ENCODE data around the gene SH3BGRL.
"Not testable (repeated sequence)": the region's sequence is repeated elsewhere in the genome, so short reads cannot be mapped to it uniquely, and the experiment has no call there.

The SH3BGRL gene

DNA sequence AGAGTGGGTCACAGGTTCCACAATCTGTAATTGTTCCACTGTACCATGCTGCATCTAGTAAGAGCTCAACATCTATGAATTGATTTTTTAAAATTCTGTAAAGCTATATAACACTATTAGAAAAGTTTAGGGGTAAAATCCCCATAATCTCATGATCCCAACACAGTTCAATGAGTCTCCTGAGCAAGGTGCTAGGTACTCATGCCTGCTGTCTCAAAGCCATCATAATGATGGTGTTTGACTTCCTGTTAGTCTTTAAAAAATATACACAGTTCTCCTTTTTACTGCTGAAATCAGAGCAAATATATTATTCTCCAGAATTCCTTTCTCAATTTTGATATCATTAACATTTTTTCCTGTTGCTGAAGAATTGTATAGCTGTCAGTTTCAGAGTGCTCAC lies 55.9 kb downstream of the SH3BGRL start:
- in situ Hi-C loops (cut with MboI; ENCODE audit: low pct_unique_long_range_greater_than_20kb, low sequenced_read_pairs) = no loop called here
- DNase-seq = no peak

DNA sequence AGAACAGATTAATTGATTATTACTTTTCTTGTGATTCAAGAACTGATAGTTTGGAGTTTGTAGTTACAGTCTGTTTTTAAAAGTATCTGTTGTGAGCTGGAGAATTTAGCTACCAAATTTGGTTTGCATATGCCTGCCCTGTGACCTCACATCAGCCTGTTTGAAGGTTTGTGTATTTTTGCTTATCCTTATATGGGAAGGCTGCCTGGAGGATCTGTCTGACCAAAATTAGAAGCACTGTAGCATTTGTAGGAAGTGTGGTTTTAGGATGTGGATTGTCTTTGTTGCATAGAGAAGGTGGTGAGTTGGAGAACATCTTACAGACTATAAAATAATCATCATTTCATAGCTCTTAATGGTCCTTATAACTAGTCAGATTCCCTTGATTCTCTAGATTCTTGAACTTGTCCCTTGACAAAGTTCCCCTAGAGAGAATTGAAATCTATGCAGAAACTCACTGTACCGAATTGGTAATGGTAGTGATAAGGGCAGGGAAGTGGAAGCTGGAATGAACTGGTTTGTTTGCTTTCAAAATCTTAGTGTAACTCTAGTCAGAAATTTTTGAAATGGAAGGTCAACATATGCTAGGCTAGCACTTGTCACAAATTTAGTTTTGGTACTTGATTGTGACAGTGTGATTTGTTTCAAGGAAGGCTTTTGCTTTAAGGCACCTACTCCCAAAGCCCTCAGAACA lies 57.3 kb downstream of the SH3BGRL start:
- in situ Hi-C loops (cut with MboI; ENCODE audit: low pct_unique_long_range_greater_than_20kb, low sequenced_read_pairs) = no loop called here

DNA sequence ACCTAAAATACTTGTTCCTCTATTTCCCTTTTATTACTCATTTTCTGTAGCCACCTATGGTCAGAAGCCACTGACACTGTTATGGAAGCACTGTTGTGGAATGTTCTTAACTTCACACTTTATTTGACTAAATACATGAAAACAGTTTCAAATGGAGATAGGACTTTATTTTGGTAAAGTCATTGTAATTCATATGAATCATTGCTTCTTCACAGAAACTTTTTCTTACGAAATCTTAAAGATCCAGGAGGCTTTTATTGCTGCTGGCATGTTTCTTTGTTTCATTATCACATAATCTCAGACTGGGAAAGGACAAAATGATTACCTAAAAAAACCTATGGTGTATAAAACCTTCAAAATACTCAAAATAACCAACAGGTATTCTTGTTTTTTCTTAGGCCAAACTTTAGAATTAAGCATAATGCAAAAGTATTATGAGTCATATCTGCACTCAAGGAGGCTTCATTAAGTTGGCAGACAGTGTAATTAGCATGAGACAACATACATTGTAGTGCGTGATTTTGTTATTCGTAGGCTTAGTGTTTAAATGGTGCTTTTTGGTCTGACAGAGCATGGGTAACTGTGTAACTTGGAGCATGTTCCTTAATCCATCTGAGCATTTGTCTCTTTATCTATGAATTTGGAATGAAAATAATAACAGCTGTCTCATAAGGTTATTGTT lies 58.0 kb downstream of the SH3BGRL start:
- DNase-seq = peak; percentile 8
- in situ Hi-C loops (cut with MboI; ENCODE audit: low pct_unique_long_range_greater_than_20kb, low sequenced_read_pairs) = no loop called here

More for the DNA sequence above, 57.3 kb downstream of the SH3BGRL start:
- peak; percentile 8 for DNase-seq

DNA sequence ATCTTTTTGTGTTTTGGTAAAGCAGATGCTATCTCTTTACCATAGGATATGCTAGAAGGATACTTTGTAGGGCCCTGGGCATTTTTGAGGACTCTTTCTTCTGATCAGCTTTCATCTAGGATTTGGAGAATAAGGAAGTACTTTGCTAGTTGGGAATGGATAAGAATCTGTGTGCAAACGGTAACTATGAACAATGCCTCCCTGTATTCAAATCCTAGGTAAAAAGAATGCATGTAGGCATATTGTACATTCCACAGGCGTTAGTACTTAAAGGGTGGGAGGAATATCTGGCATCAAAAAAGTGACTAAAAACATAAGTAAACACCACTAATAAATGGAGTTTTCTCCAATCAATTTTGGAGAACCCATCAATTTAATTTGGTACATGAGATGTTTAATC lies 59.7 kb downstream of the SH3BGRL start:
- in situ Hi-C loops (cut with MboI; ENCODE audit: low pct_unique_long_range_greater_than_20kb, low sequenced_read_pairs) = no loop called here
- no peak for DNase-seq

DNA sequence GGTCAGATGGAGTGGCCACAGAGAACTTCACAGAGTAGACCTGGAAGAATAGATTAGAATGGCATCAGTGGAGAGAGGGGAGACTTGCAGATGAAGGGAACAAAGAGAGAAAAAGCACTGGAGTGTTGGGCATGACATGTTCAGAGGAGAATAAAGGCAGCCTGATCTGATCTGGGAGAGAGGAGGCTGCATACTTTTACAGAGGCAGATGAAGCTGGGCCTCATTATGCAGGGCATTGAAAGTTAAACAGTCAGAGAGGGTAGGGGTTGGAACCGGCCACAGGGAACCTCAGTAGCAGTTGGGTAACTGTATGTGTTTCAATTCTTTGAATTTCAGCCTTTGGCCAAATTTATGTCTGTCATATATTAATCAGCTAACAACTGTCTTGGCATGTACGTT lies 61.2 kb downstream of the SH3BGRL start:
- in situ Hi-C loops (cut with MboI; ENCODE audit: low pct_unique_long_range_greater_than_20kb, low sequenced_read_pairs) = no loop called here
- no peak for DNase-seq

DNA sequence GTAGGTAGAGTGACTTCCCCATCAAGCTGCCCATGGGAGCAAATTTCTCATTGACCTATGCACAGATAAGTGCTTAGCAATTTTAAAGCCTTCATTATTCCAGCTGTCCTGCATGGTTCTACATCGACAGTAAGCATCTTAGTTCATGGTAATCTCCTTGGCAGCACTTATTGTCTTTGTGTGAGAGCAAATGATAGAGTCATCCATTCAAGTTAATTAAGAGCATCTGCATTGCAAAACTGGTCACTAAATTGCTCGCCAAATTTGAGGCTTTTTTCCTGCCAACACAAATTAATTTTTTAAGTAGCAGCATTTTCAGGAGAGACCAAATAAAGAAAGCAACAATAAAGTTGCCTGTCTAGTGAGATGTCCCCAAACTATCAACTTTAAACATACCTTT lies 76.7 kb downstream of the SH3BGRL start:
- in situ Hi-C loops (cut with MboI; ENCODE audit: low pct_unique_long_range_greater_than_20kb, low sequenced_read_pairs) = no loop called here
- no peak for DNase-seq

DNA sequence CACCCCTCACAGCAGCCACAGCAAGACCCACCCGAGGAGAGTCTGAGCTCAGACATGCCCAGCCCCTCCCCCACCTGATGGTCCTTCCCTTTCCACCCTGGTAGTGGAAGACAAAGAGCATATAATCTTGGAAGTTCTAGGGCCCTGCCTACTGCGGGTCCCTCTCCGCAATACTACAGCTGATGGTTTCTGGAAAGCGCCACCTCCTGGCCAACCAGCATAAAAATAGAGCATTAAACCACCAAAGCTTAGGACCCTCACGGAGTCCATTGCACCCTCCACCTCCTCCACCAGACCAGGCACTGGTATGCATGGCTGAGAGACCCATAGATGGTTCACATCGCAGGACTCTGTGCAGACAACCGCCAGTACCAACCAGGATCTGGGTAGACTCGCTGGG lies 78.2 kb downstream of the SH3BGRL start:
- in situ Hi-C loops (cut with MboI; ENCODE audit: low pct_unique_long_range_greater_than_20kb, low sequenced_read_pairs) = no loop called here
- DNase-seq = no peak

DNA sequence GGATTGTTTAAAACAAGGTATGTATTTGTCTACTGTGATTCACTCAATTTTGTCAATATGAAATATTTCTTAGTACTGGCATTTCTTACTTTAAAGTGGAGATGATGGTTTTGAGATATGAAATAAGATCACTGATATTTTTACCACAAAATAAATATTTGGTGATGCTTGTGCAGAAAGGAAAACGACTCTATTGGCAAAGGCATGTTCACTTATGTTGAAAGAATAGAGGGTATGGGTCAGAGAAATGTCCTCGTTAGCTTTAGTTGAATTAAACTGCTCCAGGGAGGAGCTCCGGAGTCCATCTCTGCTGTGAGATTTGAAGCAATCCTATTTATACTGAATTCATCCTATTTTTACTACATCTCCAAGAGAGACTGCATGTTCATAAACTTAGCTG lies 84.2 kb downstream of the SH3BGRL start:
- no peak for DNase-seq
- in situ Hi-C loops (cut with MboI; ENCODE audit: low pct_unique_long_range_greater_than_20kb, low sequenced_read_pairs) = no loop called here

DNA sequence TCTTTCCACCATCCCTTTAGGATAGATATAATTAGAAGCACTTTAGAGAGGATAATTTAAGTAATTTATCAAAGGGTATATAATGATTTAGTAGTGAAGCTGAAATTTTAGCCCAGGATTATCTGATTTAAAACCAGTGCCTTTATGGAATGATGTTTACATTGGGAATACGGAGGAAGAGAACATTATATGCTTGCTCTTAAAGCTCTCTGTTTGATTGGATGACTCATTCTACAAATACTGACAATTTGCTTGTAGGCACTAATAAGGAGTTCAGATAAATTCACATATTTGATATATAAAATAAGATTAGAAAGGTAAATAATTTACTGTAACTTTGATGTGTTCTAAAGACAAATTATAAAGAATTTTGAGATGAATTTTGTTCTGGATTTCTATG lies 84.7 kb downstream of the SH3BGRL start:
- in situ Hi-C loops (cut with MboI; ENCODE audit: low pct_unique_long_range_greater_than_20kb, low sequenced_read_pairs) = no loop called here
- DNase-seq = no peak

DNA sequence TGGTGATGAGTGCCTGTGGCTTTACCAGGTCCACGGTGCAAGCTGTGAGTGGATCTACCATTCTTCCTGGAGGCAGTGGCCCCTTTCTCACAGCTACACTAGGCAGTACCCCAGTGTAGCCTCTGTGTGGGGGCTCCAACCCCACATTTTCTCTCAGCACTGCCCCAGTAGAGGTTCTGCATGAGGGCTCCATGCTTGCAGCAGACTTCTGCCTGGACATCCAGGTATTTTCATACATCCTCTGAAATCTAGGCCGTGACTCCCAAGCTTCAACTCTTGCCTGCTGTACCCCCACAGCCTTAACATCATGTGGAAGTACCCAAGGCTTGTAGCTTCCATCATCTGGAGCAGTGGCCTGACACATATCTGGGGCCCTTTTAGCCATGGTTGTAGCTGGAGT lies 90.1 kb downstream of the SH3BGRL start:
- in situ Hi-C loops (cut with MboI; ENCODE audit: low pct_unique_long_range_greater_than_20kb, low sequenced_read_pairs) = no loop called here
- DNase-seq = no peak

DNA sequence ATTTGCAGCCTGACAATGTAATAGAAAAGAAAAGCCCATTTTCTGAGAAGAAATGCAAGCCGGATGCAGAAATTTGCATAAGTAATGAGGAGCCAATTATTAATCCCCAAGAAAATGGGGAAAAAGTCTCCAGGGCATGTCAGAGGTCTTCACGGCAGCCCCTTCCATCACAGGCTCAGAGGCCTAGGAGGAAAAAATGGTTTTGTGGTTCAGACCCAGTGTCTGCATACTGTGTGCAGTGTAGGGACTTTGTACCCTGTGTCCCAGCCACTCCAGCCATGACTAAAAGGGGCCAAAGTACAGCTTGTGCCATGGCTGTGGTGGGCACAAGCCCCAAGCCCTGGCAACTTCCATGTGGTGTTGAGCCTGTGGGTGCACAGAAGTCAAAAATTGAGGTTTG lies 92.2 kb downstream of the SH3BGRL start:
- in situ Hi-C loops (cut with MboI; ENCODE audit: low pct_unique_long_range_greater_than_20kb, low sequenced_read_pairs) = no loop called here
- DNase-seq = no peak

DNA sequence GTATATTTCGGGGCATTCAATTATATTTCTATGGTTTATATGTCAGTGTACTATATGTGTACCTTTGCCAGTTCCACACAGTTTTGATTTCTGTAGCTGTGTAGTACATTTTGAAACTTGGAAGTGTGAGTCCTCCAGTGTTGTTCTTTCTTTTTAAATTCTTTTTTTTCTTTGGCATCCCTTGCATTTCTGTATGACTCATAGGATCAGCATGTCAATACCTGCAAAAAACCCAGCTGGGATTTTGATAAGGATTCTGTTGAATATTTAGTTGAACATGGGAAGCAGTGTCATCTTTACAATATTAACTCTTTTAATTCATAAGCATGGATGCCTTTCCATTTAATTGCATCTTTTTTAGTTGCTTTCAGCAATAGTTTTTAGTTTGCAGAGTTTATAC lies 100.0 kb downstream of the SH3BGRL start:
- no peak for DNase-seq
- in situ Hi-C loops (cut with MboI; ENCODE audit: low pct_unique_long_range_greater_than_20kb, low sequenced_read_pairs) = no loop called here

DNA sequence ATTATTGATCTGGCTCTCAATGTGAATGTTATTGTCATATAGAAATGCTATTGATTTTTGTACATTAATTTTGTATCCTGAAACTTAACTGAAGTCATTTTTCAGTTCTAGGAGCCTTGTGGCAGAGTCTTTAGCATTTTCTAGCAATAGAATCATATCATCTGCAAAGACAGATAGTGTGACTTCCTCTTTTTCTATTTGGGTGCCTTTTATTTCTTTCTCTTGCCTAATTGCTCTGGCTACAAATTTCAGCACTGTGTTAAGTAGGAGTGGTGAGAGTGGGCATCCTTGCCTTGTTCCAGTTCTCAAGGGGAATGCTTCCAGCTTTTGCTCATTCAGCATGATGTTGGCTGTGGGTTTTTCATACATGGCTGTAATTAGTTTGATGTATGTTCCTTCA lies 102.7 kb downstream of the SH3BGRL start:
- in situ Hi-C loops (cut with MboI; ENCODE audit: low pct_unique_long_range_greater_than_20kb, low sequenced_read_pairs) = no loop called here
- peak; percentile 51 for DNase-seq

DNA sequence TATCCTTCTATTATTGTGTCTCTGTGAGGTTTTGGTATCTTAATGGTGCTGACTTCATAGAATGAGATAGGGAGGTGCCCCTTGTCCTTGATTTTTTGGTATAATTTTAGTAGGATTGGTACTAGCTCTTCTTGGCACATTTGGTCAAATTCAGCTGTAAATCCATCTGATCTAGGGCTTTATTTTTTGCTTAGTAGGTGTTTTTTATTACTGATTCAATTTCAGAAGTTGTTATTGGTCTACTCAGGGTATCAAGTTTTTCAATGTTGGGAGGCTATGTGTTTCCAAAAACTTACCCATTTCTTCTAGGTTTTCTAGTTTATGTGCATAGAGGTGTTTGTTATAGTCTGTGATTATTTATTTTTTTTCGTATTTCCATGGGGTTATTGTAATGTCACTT lies 103.3 kb downstream of the SH3BGRL start:
- in situ Hi-C loops (cut with MboI; ENCODE audit: low pct_unique_long_range_greater_than_20kb, low sequenced_read_pairs) = no loop called here
- no peak for DNase-seq

DNA sequence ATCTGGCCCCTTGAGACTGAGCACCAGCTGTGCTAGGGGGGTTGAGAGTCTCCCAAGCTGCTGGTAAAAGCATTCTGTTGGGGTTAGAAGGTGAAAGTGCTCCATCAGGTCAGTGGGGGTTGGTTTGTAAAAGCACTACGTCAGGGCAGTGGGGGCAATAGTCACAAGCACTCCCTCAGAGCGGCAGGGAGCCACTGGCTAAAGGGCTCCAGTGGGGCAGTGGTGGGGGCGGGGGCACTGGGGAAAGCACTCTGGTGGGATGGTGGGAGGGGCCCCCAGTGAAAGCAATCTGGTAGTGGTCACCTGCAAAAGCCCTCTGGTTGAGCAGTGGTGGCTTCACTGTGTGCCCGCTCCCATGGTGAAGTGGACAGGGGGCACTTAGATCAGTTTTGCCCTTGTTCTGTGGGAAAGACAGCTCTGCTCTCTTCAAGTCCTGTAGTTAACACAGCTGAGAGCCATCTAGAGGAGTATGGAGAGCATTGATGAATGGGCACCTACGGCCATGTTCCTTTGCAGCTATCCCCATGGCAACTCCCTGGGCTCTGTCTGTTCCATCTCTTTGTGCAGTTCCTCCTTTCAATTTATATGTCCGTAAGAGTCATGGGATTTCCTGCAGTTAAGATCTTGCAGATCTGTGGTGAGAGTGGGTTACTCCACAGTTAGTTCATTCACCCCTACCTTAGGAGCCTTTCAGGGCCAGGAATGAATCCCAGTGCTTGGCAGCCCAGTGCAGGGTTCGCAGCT lies 106.4 kb downstream of the SH3BGRL start:
- in situ Hi-C loops (cut with MboI; ENCODE audit: low pct_unique_long_range_greater_than_20kb, low sequenced_read_pairs) = no loop called here
- DNase-seq = peak; percentile 79

DNA sequence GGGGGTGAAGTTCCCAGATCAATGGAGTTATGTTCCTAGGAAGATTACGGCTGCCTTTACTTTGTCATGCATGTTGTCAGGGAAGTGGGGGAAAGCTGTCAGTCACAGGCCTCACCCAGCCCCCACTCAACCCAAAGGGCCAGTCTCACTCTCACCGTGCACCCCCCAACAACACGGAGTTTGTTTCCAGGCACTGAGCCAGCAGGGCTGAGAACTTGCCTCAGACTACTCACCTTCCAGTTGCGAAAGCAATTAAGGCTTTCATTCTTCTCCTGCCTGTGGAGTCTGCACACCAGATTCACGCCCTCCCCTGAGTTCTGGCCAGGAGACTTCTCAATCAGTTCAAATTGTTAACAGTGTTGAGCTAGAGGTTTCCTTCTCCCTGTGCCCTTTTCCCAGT lies 114.3 kb downstream of the SH3BGRL start:
- peak; percentile 47 for DNase-seq
- in situ Hi-C loops (cut with MboI; ENCODE audit: low pct_unique_long_range_greater_than_20kb, low sequenced_read_pairs) = no loop called here

DNA sequence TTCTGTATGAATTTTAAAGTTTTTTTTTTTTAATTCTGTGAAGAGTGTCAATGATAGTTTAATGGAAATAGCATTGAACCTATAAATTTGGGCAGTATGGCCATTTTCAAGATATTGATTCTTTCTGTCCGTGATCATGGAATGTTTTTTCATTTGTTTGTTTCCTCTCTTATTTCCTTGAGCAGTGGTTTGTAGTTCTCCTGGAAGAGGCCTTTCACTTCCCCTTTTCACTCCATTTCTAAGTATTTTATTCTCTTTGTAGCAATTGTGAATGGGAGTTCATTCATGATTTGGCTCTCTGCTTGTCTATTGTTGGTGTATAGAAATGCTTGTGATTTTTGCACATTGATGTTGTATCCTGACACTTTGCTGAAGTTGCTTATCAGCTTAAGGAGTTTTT lies 129.8 kb downstream of the SH3BGRL start:
- peak; percentile 40 for DNase-seq
- in situ Hi-C loops (cut with MboI; ENCODE audit: low pct_unique_long_range_greater_than_20kb, low sequenced_read_pairs) = not testable (repeated sequence)

DNA sequence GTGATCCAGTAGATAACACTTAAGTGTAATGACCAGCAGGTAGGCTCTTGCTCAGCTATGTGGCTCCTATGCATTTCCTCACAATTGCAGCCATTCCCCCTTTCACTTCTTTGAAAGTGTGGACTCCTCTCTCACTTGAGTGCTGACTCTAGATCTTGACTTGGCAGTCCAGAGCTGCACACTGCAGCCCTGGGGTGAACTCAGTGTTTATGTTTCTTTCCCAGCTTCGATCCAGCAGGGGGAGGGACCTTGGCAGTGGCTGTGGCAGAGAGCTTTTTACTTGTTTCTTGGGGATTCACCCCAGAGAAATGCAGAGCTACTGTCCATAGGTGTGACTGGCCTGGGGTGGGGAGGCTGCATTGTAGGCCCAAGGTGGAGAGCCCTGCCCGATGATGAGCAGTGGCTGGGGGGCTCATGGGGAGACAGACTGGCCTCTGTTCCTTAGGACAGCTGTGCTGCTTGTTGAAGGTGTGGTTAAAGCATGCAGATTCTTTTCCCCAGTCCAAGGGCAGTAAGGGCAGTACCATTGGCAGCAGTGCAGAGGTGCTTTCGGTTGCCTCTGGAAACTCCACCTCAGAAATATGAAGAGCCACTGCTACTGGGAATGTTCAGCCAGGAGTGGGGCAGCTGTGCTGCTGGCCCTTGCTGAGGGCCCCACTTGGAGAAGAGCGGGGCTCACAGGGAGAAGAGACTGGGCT lies 134.7 kb downstream of the SH3BGRL start:
- in situ Hi-C loops (cut with MboI; ENCODE audit: low pct_unique_long_range_greater_than_20kb, low sequenced_read_pairs) = no loop called here
- DNase-seq = no peak

DNA sequence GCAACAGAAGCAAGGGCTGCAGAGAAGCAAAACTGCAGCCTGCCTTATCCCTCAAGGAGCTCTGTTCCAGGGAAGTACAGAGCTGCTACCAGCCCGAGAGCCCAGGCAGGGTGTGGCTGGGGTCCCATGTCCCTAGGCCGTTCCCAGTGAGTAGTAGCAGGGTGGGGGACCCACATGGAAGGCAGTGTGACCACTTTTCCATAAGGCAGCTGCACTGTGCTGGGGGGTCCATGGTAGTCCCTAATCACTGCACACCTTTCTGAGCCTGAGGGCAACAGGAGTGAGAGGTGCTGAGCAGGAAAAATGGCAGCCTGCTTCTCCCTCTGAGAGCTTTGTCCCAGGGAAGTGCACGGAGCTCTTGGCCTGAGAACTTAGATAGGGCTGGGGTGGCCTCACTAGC lies 135.9 kb downstream of the SH3BGRL start:
- in situ Hi-C loops (cut with MboI; ENCODE audit: low pct_unique_long_range_greater_than_20kb, low sequenced_read_pairs) = no loop called here
- no peak for DNase-seq

DNA sequence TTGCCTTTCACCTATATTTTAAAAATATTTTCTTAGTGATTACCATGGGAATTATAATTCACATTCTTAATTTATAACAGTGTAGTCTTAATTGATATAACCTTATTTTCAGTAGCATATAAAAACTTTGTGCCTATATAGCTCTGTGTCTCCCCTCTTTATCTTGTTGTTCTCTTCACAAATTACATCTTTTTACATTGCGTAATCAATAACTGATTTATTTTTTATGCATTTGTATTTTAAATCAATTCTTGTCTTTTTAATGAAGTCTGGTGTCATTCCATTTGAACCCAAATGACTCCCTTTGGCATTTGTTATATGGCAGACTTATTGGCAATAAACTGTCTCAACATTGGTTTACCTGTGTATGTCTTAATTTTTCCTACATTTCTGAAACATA lies 137.0 kb downstream of the SH3BGRL start:
- DNase-seq = no peak
- in situ Hi-C loops (cut with MboI; ENCODE audit: low pct_unique_long_range_greater_than_20kb, low sequenced_read_pairs) = no loop called here

Data from KBM-7 (cell line).